MCF 10A (cell line): Measurements from ENCODE around the gene RALGAPB. TPM values are rescaled to one million over a fixed set of nuclear protein-coding genes. Genes with fewer than 3 reads are reported as not detected.

ENCODE experiments used
- BruUV-seq: library from RNA; stranded (reverse); fragments of 400-500 nt; replicated peaks from 2 replicates; lab custom pipeline; 2021; lab: Mats Ljungman, UMichigan
- CTCF ChIA-PET: fragments of 300-600 bp; sonication (Branson Sonifier 250); formaldehyde crosslinking; extraction: SDS; loops from one replicate; lab custom pipeline; 2021; ENCODE audit warnings: antibody characterized with exemption, inconsistent platforms; lab: Yijun Ruan, JAX
- POLR2A ChIA-PET: fragments of 300-600, 350-650 bp; sonication (Branson Sonifier 250); formaldehyde crosslinking; extraction: SDS; loops from one replicate; lab custom pipeline; 2020; ENCODE audit warnings: antibody characterized with exemption, inconsistent platforms; lab: Yijun Ruan, JAX
- DNase-seq: peaks from one replicate; pipeline ENCODE4 v3.0.0-alpha.2; 2018; ENCODE audit not compliant: unreplicated experiment
- H3K27ac Mint-ChIP-seq: one replicate; pipeline ENCODE4 v1.8.0; 2022; ENCODE audit warnings: mild to moderate bottlenecking, low read depth, mixed read lengths; ENCODE audit not compliant: unreplicated experiment
- H3K27me3 Mint-ChIP-seq: one replicate; pipeline ENCODE4 v1.8.0; 2022; ENCODE audit warnings: mixed read lengths; ENCODE audit not compliant: insufficient read depth, unreplicated experiment
- H3K36me3 Mint-ChIP-seq: one replicate; pipeline ENCODE4 v1.8.0; 2022; ENCODE audit warnings: mild to moderate bottlenecking, moderate library complexity, mixed read lengths; ENCODE audit not compliant: insufficient read depth, unreplicated experiment
- H3K4me1 Mint-ChIP-seq: one replicate; pipeline ENCODE4 v1.8.0; 2022; ENCODE audit warnings: mixed read lengths; ENCODE audit not compliant: insufficient read depth, unreplicated experiment
- H3K4me3 Mint-ChIP-seq: one replicate; pipeline ENCODE4 v1.8.0; 2022; ENCODE audit warnings: mild to moderate bottlenecking, moderate library complexity, mixed read lengths; ENCODE audit not compliant: unreplicated experiment
- H3K9me3 Mint-ChIP-seq: one replicate; pipeline ENCODE4 v1.8.0; 2022; ENCODE audit warnings: mixed read lengths; ENCODE audit not compliant: unreplicated experiment
- intact Hi-C: fragments of 100-400 bp; cut with micrococcal nuclease; formaldehyde crosslinking; loops from 2 replicates; pipeline ENCODE4 v1.14.1; 2022
- total RNA-seq: library from RNA; stranded (reverse); gene quantifications from 2 replicates; pipeline ENCODE4 v1.2.3, GENCODE V29; 2022
- TF ChIP-seq, protein P1 (sequence below): fragments of 200-600 bp; IDR thresholded peaks from one replicate; pipeline ENCODE4 v1.8.0; 2022; ENCODE audit warnings: antibody characterized with exemption, mild to moderate bottlenecking; ENCODE audit not compliant: unreplicated experiment

The RALGAPB gene
- total RNA-seq, 1 experiment from 2014 or later = 33.8 TPM

DNA sequence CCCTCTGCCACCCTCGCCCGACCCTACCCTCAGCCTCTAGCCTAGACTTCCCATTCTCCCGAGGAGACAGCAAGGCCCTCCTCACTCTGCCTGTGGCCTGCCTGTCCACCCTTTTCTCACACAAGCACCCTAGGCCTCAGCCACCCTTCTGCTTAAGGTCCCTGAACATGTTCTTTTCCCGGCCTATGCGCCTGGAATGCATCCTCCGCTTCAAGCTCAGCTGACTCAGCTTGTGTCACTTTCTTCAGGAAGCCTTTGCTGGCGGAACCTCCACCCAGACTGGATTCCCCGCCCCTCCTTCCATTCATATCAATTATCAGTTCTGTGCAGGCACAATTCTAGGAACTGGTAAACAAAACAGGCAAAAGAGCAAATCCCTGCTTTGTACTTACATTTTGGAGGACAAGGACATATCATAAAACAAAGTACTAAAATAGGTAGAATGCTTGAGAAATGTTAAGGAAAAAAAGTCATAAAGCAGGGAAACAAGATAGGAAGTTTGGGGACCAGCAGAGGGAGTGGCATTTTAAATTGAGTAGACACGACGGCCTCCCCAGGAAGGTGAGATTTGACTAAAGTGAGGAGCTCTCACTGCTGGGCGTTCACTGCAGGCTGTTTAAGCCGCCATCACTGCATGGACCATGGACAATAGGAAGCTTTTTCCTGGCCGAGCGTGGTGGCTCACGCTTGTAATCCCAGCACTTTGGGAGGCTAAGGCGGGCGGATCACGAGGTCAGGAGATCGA is 19.6 kb upstream of the RALGAPB start:
- intact Hi-C loops = no loop called here
- ChIA-PET POLR2A (interaction anchor here (0.5 to 3.6 kb wide), 3 partner anchors 18 to 41 kb away, joined by 3 to 26 read pairs (median 21); partner anchors contain the start of genes RALGAPB and SNHG17), CTCF (interaction anchor here (0.5 to 2.7 kb wide), 7 partner anchors 18 to 338 kb away, joined by 3 to 12 read pairs (median 5); partner anchors contain the start of genes RALGAPB and SNHG17)
- peaks cover 13% of the 10 kb centered on the region for H3K4me1 Mint-ChIP-seq
- TF ChIP-seq, protein P1, sequence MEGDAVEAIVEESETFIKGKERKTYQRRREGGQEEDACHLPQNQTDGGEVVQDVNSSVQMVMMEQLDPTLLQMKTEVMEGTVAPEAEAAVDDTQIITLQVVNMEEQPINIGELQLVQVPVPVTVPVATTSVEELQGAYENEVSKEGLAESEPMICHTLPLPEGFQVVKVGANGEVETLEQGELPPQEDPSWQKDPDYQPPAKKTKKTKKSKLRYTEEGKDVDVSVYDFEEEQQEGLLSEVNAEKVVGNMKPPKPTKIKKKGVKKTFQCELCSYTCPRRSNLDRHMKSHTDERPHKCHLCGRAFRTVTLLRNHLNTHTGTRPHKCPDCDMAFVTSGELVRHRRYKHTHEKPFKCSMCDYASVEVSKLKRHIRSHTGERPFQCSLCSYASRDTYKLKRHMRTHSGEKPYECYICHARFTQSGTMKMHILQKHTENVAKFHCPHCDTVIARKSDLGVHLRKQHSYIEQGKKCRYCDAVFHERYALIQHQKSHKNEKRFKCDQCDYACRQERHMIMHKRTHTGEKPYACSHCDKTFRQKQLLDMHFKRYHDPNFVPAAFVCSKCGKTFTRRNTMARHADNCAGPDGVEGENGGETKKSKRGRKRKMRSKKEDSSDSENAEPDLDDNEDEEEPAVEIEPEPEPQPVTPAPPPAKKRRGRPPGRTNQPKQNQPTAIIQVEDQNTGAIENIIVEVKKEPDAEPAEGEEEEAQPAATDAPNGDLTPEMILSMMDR = no peak
- peaks cover 28% of the 10 kb centered on the region for H3K36me3 Mint-ChIP-seq
- H3K9me3 Mint-ChIP-seq = no peaks in the 10 kb centered on the region
- DNase-seq = no peak
- H3K4me3 Mint-ChIP-seq = no peak overlapping the region
- BruUV-seq = no TSS peak
- no peaks in the 10 kb centered on the region for H3K27me3 Mint-ChIP-seq
- H3K27ac Mint-ChIP-seq = no peak overlapping the region

DNA sequence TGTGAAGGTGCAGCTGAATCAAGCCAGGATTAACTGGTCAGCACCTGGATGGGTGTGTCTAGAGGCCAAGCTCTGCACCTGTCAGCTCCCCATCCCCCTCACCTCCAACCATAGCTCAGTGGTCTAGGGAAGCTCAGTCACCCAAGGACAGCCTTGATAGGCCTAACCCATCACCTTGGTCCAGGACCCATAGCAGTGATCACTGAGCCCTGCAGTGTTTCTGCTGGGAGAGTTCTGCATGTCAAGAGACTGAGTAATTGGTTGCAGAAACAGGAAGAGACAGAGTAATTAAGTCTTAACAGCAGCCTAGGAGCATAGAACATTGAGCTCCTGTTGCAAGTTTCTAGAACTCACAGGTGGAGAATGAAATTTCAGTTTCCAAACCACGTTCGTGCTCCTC is 18.7 kb upstream of the RALGAPB start:
- CTCF ChIA-PET = interaction anchor here (0.5 to 2.7 kb wide), 7 partner anchors 10 to 337 kb away, joined by 3 to 12 read pairs (median 3); partner anchors contain the start of gene SNHG17
- intact Hi-C loops = no loop called here
- TF ChIP-seq, protein P1 = no peak
- no peak for DNase-seq
- H3K27me3 Mint-ChIP-seq = no peaks in the 10 kb centered on the region
- POLR2A ChIA-PET = interaction anchor here (0.5 to 3.6 kb wide), 3 partner anchors 19 to 42 kb away, joined by 3 to 26 read pairs (median 21); partner anchors contain the start of genes RALGAPB and SNHG17
- H3K4me1 Mint-ChIP-seq = peaks cover 7% of the 10 kb centered on the region
- no TSS peak for BruUV-seq
- H3K27ac Mint-ChIP-seq = no peak overlapping the region
- peaks cover 23% of the 10 kb centered on the region for H3K36me3 Mint-ChIP-seq
- no peak overlapping the region for H3K4me3 Mint-ChIP-seq
- H3K9me3 Mint-ChIP-seq = no peaks in the 10 kb centered on the region

DNA sequence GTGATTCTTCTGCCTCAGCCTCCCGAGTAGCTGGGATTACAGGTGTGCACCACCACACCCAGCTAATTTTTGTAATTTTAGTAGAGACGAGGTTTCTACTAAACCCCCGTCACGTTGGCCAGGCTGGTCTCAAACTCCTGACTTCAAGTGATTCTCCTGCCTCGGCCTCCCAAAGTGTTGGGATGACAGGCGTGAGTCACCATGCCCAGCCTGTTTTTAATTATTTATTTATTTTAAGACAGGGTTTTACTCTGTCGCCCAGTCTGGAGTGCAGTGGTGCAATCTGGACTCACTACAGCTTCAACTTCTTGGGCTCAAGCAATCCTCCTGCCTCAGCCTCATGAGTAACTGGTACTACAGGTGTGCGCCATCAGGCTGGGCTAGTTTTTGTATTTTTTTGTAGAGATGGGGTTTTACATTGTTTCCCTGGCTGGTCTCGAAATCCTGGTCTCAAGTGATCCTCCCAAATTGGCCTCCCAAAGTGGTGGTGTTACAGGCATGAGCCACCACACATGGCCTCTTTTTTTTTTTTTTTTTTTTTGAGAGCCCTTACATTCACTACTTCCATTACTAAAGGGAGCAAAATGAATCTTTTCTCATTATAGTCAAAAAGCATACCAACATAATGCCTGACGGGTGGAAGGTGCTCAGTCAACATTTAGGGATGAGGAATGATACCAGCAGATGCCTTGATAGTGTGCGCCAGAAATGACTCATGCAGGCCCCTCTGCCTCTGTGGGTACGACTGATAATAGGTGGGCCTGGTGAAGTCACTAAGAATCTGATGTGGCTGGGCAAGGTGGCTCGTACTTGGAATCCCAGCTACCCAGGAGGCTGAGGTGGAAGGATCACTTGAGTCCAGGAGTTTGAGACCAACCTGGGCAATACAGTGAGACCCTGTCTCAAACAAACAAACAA is 17.8 kb upstream of the RALGAPB start:
- DNase-seq = no peak
- H3K27ac Mint-ChIP-seq = no peak overlapping the region
- H3K4me1 Mint-ChIP-seq = peaks cover 7% of the 10 kb centered on the region
- TF ChIP-seq, protein P1 = no peak
- ChIA-PET CTCF (interaction anchor here (0.8 to 2.7 kb wide), 4 partner anchors 9 to 20 kb away, joined by 3 to 12 read pairs (median 4); partner anchors contain the start of gene SNHG17), POLR2A (interaction anchor here (1.1 to 3.6 kb wide), 6 partner anchors 8 to 20 kb away, joined by 4 to 26 read pairs (median 10); partner anchors contain the start of genes RALGAPB and SNHG17)
- no peaks in the 10 kb centered on the region for H3K9me3 Mint-ChIP-seq
- BruUV-seq = no TSS peak
- H3K4me3 Mint-ChIP-seq = no peak overlapping the region
- intact Hi-C loops = no loop called here
- H3K36me3 Mint-ChIP-seq = peaks cover 16% of the 10 kb centered on the region
- H3K27me3 Mint-ChIP-seq = no peaks in the 10 kb centered on the region
